ENCODE data around the gene IRGM.
"Not testable (repeated sequence)": the region's sequence is repeated elsewhere in the genome, so short reads cannot be mapped to it uniquely, and the experiment has no call there.

Gene IRGM

GRCh38 chr5:150846308-150846653 lies at the start of gene IRGM:
TSS of gene IRGM (plus strand) at chr5:150846521. CDS start at chr5:150848124, 1,603 bp downstream.
- peak within 1 kb of the TSS; percentile 15; the same call in 1 of the 2 replicates for H3K4me3 ChIP-seq (ENCODE audit: low read length)

GRCh38 chr5:150797384-150797783 lies 48.9 kb upstream of the IRGM start:
- TF ChIP-seq ZNF274 (IDR thresholded peaks at IDR 0.05; ENCODE audit: low read depth, low read length), result no peak
- no peak overlapping the region for H3K4me3 ChIP-seq (ENCODE audit: low read length)

GRCh38 chr5:150801117-150801927 lies 45.0 kb upstream of the IRGM start:
- H3K4me3 ChIP-seq (ENCODE audit: low read length), result 0 out of 2 replicates have a peak overlapping the region, but pooled peaks have one; percentile 14
- no peak for TF ChIP-seq ZNF274 (IDR thresholded peaks at IDR 0.05; ENCODE audit: low read depth, low read length)

DNA sequence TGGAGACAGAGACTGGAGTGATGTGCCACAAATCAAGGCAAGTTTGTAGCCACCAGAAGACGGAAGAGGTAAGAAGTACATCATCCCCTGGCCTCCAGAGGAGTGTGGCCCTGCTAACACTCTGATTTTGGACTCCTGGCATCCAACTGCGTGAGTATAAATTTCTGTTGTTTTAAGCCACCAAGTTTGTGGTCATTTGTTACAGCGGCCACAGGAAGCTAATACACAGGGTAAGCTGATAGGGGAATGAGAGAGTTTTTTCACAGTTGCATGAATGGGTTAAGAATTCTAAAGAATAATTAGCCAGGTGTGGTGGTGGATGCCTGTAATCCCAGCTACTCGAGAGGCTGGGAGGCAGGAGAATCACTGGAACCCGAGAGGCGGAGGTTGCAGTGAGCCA lies 41.9 kb upstream of the IRGM start:
- TF ChIP-seq ZNF274 (IDR thresholded peaks at IDR 0.05; ENCODE audit: low read depth, low read length), result no peak
- no peak overlapping the region for H3K4me3 ChIP-seq (ENCODE audit: low read length)

DNA sequence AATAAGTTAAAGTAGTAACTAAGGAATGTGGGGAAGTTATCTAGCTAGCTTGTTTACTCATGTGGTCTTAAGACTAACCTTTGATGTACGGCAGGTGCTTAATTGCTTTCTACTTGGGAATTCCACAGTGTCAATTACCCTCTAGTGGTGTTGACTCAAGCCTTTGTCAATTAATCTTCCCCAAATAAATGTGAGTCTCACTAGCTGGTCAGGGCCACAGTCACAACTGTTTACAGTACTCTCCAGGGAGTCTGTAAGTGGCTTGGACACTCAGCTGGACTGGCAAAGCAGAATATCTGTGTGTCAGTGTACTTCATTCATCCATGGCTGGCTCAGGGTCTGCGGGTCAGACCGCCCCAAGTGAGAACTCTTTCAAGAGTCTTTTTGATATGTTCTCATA lies 37.0 kb upstream of the IRGM start:
- TF ChIP-seq ZNF274 (IDR thresholded peaks at IDR 0.05; ENCODE audit: low read depth, low read length), result no peak

DNA sequence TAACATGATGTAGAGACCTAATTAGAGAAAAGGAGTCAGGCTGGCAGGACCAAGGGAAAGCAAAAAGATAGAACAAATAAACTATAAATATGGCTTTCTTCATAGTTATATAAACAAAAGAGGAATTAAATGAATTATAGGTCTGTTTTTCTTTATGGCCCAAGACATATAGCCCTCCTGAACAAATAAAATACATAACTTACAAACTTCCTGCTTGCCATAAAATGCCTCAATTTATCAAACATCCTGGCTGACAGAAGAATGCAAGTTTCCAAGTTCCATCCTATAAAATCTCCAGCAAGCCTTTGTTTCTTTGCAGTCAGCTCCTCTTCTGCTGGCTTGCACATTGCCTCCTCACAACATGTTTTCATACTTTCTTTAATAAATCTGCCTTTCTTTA lies 31.3 kb upstream of the IRGM start:
- no peak overlapping the region for H3K4me3 ChIP-seq (ENCODE audit: low read length)
- no peak for TF ChIP-seq ZNF274 (IDR thresholded peaks at IDR 0.05; ENCODE audit: low read depth, low read length)

More for the DNA sequence above, 37.0 kb upstream of the IRGM start:
- H3K4me3 ChIP-seq (ENCODE audit: low read length), result no peak overlapping the region

DNA sequence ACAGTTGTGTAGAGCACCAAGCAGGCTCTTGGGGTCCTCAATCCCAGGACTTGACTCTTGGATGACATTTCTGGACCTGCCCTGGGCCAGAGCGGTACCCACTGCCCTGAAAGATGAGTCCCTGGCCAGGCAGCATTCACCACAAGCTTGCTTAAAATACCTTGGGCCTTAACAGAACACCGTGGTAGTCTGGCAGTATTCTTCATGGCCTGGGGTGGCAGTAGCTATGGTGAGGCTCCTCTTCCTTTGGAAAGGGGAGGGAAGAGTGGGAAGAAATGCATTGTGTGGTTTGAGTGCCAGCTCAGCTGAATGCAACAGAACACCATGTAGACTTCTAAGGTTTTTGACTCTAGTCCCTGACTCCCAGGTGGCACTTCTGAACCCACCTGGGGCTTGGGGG lies 29.4 kb upstream of the IRGM start:
- no peak overlapping the region for H3K4me3 ChIP-seq (ENCODE audit: low read length)
- no peak for TF ChIP-seq ZNF274 (IDR thresholded peaks at IDR 0.05; ENCODE audit: low read depth, low read length)

- TF ChIP-seq ZNF274 (IDR thresholded peaks at IDR 0.05; ENCODE audit: low read depth, low read length), result no peak
- no peak overlapping the region for H3K4me3 ChIP-seq (ENCODE audit: low read length)
Measured at GRCh38 chr5:150829744-150830143, 16.6 kb upstream of the IRGM start.

DNA sequence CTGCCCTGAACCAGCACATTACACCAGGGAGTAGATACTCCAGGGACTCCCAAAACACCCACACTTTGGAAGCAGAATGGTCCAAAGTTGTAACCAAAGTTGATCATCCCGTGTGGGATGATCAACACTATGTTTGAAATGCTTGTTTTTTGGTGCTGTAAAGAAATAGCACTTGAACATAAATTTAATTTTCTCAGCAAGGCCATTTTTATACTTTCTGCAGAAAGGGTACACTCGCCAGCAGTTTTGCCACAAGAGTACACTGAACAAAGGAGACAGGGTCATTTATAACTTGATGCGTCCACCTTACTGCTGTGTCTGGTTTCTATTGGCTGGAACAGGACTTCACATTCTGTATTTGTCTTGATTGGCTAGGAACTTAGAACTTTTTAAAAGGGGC lies 14.5 kb upstream of the IRGM start:
- not testable (repeated sequence) for H3K4me3 ChIP-seq (ENCODE audit: low read length)

DNA sequence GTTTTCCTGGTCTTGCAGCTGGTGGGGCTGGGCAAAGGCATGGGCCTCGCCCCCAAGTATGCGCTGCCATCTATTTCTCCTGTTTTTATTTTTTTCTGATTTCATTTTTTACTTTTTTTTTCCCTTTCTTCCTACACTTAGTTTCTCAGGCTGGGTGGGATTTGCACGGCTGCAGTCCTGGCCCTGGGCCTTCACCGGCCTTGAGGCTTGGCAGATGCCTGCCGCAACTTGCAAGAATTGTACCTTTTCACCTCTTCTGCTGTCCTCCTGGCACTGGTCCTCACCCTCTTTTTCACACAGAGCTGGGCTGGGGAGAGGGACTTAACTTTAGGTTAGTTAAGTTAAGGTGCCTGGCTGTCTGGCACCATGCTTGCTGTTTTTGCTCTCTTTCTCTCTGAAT lies 10.3 kb upstream of the IRGM start:
- TF ChIP-seq ZNF274 (IDR thresholded peaks at IDR 0.05; ENCODE audit: low read depth, low read length), result no peak
- no peak overlapping the region for H3K4me3 ChIP-seq (ENCODE audit: low read length)

- TF ChIP-seq ZNF274 (IDR thresholded peaks at IDR 0.05; ENCODE audit: low read depth, low read length), result no peak
- no peak overlapping the region for H3K4me3 ChIP-seq (ENCODE audit: low read length)
Measured at GRCh38 chr5:150836703-150837102, 9.6 kb upstream of the IRGM start.

DNA sequence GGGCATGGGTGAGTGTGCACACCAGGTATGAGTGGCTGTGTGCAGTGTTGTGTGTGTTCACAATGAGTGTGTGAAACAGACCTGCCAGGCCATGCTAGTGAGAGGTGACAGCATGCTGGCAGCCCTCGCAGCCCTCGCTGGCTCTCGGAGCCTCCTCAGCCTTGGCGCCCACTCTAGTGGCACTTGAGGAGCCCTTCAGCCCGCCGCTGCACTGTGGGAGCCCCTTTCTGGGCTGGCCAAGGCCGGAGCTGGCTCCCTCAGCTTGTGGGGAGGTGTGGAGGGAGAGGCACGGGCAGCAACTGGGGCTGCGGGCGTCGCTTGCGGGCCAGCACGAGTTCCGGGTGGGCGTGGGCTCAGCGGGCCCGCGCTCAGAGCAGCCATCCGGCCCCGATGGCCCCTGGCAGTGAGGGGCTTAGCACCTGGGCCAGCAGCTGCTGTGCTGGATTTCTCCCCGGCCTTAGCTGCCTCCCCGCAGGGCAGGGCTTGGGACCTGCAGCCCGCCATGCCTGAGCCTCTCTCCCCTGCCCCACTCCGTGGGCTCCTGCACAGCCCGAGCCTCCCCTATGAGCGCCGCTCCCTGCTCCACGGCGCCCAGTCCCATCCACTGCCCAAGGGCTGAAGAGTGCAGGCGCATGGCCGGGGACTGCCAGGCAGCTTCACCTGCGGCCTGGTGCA lies 999 bp upstream of the IRGM start:
- not testable (repeated sequence) for H3K4me3 ChIP-seq (ENCODE audit: low read length)

DNA sequence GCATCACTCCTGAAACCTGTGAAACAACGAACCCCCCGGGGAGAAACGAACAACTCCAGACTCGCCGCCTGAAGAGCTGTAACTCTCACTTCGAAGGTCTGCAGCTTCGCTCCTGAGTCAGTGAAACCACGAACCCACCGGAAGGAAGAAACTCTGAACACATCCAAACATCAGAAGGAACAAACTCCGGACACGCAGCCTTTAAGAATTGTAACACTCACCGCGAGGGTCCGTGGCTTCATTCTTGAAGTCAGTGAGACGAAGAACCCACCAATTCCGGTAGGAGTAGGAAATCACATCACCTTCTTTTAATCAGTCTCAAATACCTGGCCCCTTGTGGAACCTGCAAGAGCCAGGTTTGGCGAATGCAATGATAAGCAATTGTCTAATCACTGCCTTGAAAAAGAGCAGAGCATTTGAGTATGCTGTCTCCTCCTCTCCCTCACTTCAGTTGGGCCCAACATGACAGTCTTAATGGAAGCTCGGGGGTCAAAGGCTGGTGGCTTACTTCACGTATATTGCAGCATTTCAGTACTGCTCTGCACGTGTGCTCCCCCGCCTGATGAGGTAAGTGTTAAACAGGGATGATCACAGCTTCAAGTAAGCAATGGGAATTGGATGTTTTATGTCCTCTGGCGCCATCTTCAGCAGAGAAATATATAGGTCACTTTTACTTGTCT lies 473 bp downstream of the IRGM start:
- peak overlapping the region; percentile 15; the same call in 1 of the 2 replicates for H3K4me3 ChIP-seq (ENCODE audit: low read length)
- no peak for TF ChIP-seq ZNF274 (IDR thresholded peaks at IDR 0.05; ENCODE audit: low read depth, low read length)

GRCh38 chr5:150847334-150847695 lies 994 bp downstream of the IRGM start:
- no peak overlapping the region for H3K4me3 ChIP-seq (ENCODE audit: low read length)
- no peak for TF ChIP-seq ZNF274 (IDR thresholded peaks at IDR 0.05; ENCODE audit: low read depth, low read length)

DNA sequence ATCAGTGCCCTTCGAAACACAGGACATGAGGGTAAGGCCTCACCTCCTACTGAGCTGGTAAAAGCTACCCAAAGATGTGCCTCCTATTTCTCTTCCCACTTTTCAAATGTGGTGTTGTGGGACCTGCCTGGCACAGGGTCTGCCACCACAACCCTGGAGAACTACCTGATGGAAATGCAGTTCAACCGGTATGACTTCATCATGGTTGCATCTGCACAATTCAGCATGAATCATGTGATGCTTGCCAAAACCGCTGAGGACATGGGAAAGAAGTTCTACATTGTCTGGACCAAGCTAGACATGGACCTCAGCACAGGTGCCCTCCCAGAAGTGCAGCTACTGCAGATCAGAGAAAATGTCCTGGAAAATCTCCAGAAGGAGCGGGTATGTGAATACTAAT lies 1.9 kb downstream of the IRGM start:
- no peak for TF ChIP-seq ZNF274 (IDR thresholded peaks at IDR 0.05; ENCODE audit: low read depth, low read length)

More for the DNA sequence above, 1.9 kb downstream of the IRGM start:
- H3K4me3 ChIP-seq (ENCODE audit: low read length), result no peak overlapping the region

Measured in GM08714 (cell line).